H1 (cell line): Measurements from ENCODE around the gene RIBC1. TPM values are rescaled to one million over a fixed set of nuclear protein-coding genes. Genes with fewer than 3 reads are reported as not detected.

Source experiments
- microRNA-seq, 2 experiments: library from miRNA; unstranded; fragments of <30 nt; microRNA quantifications; one replicate each; pipeline versions ENCODE4 to v1.2.0, GENCODE V29; 2016 to 2020; ENCODE audit warnings: borderline microRNAs expressed in 2 of 2, borderline number of aligned reads in 2 of 2, borderline replicate concordance in 1 of 2
- polyA plus RNA-seq, 7 experiments: library from polyadenylated mRNA; depleted of rRNA in 3 of 7; stranded (reverse) in 5 of 7; unstranded in 2 of 7; fragments of >200 nt in 5 of 7; fragments of 200-250 nt in 2 of 7; gene quantifications; 1 replicate in 5 of 7; 2 replicates in 1 of 7; 4 replicates in 1 of 7; pipeline versions ENCODE4 v1.2.1 to v1.2.3, GENCODE V29; 2011 to 2013; ENCODE audit warnings: missing spikeins in 2 of 7, mixed read lengths in 2 of 7
- small RNA-seq: library from polyadenylated mRNA; stranded (forward); fragments of <200 nt; extraction: miRNeasy Mini kit (QIAGEN cat#:217004); gene quantifications from one replicate; pipeline ENCODE3, GENCODE V24; 2013; ENCODE audit not compliant: insufficient read depth
- total RNA-seq: library from RNA; stranded (reverse); fragmentation: NEBNext Ultra II Directional; extraction: Animal tissue kit (Norgen Biotek cat#: 25700); gene quantifications from 2 replicates; pipeline ENCODE4 v1.2.1, GENCODE V29; 2021

The RIBC1 gene
- total and polyA plus RNA-seq, 2 of the 8 experiments (the other 6 are each of a cell fraction or from before 2014, with no cell fraction given), result 0.41 to 0.97 TPM

Small RNAs within 50 kb of the gene (microRNA-seq; reads per million reads assigned to microRNA genes)
- 0 reads per million in 2 experiments for gene MIR6857

Small RNAs within 50 kb of the gene (small RNA-seq; reads per million reads assigned to genes)
- gene MIR6857 (1.7 reads per million, percentile 6 among the genes with 10 or more reads in this experiment), gene VTRNA3-1P (not detected)

Other genes with a start within 250 kb of the RIBC1 start
- 82.2 and 88.5 TPM in 2 replicates for gene KDM5C, start 197.7 kb upstream of the RIBC1 start, total RNA-seq
- 42.4 and 57.0 TPM in 2 replicates for gene KDM5C, start 197.7 kb upstream of the RIBC1 start, polyA plus RNA-seq (2011; rRNA removed)
- 48.5 and 54.9 TPM in 2 replicates for gene IQSEC2, start 141.3 kb upstream of the RIBC1 start, total RNA-seq
- gene IQSEC2, start 141.3 kb upstream of the RIBC1 start, polyA plus RNA-seq (2011; rRNA removed), result 6.1 and 11.6 TPM in 2 replicates
- gene SMC1A, start 219 bp upstream of the RIBC1 start, total RNA-seq, result 98.1 and 104 TPM in 2 replicates
- gene SMC1A, start 219 bp upstream of the RIBC1 start, polyA plus RNA-seq (2011; rRNA removed), result 22.2 and 23.6 TPM in 2 replicates
- 114 and 116 TPM in 2 replicates for gene HSD17B10, start 11.5 kb downstream of the RIBC1 start, total RNA-seq
- gene HSD17B10, start 11.5 kb downstream of the RIBC1 start, polyA plus RNA-seq (2011; rRNA removed), result 223 and 236 TPM in 2 replicates